IMR-90 (cell line): Measurements from ENCODE around the gene FLT1. TPM values are rescaled to one million over a fixed set of nuclear protein-coding genes. Genes with fewer than 3 reads are reported as not detected.

Experiments used
- ATAC-seq: fragments of 200-7000 bp; cut with Tn5 transposase; 2 replicates; pipeline ENCODE4 v1.9.1; 2020; ENCODE audit warnings: low read depth, mild to moderate bottlenecking, moderate library complexity
- BruUV-seq: library from RNA; stranded (reverse); fragments of 400-500 nt; replicated peaks from 2 replicates; lab custom pipeline; 2021; lab: Mats Ljungman, UMichigan
- CTCF ChIA-PET: fragments of 300-600 bp; formaldehyde crosslinking; extraction: SDS; loops from one replicate; lab custom pipeline; 2021; ENCODE audit warnings: antibody characterized with exemption; lab: Yijun Ruan, JAX
- POLR2A ChIA-PET: fragments of 300-600 bp; sonication (Branson Sonifier 250); formaldehyde crosslinking; loops from one replicate; lab custom pipeline; 2022; ENCODE audit warnings: antibody characterized with exemption; ENCODE audit not compliant: unreplicated experiment; lab: Charles Lee
- DNase-seq: peaks from one replicate; pipeline ENCODE4 v3.0.0; 2013
- H2AFZ ChIP-seq: replicated peaks from 2 replicates; pipeline ENCODE3; 2013; ENCODE audit warnings: low read length, mild to moderate bottlenecking; ENCODE audit not compliant: poor library complexity
- H2AK5ac ChIP-seq: 2 replicates; pipeline ENCODE4 v1.6.1; 2013; ENCODE audit warnings: low read depth, low read length, inconsistent platforms
- H2AK9ac ChIP-seq: replicated peaks from 2 replicates; pipeline ENCODE3; 2013; ENCODE audit warnings: mild to moderate bottlenecking, low read depth, low read length, moderate library complexity; ENCODE audit not compliant: poor library complexity
- H2BK120ac ChIP-seq: 2 replicates; pipeline ENCODE4 v1.6.1; 2013; ENCODE audit warnings: low read depth, low read length, inconsistent platforms
- H2BK15ac ChIP-seq: 3 replicates; pipeline ENCODE4 v1.6.1; 2013; ENCODE audit warnings: low read depth, low read length, inconsistent platforms
- H2BK20ac ChIP-seq: 2 replicates; pipeline ENCODE4 v1.6.1; 2013; ENCODE audit warnings: low read depth, mild to moderate bottlenecking, inconsistent platforms, low read length, moderate library complexity
- H2BK5ac ChIP-seq: 2 replicates; pipeline ENCODE4 v1.6.1; 2013; ENCODE audit warnings: mild to moderate bottlenecking, low read depth, low read length, inconsistent platforms; ENCODE audit not compliant: poor library complexity, severe bottlenecking
- H3K14ac ChIP-seq: replicated peaks from 2 replicates; pipeline ENCODE4 v1.6.1; 2013; ENCODE audit warnings: low read depth, low read length, inconsistent platforms
- H3K18ac ChIP-seq: 2 replicates; pipeline ENCODE4 v1.6.1; 2013; ENCODE audit warnings: low read depth, low read length, control low read depth
- H3K23ac ChIP-seq: 2 replicates; pipeline ENCODE4 v1.6.1; 2013; ENCODE audit warnings: low read depth, low read length, inconsistent platforms
- H3K27ac ChIP-seq: 2 replicates; pipeline ENCODE4 v1.5.1; 2013; ENCODE audit warnings: mild to moderate bottlenecking, control low read depth, low read length; ENCODE audit not compliant: insufficient read depth
- H3K27me3 ChIP-seq: 2 replicates; pipeline ENCODE4 v1.6.1; 2013; ENCODE audit warnings: low read length; ENCODE audit not compliant: control insufficient read depth, insufficient read depth
- H3K36me3 ChIP-seq: 2 replicates; pipeline ENCODE4 v1.6.1; 2013; ENCODE audit warnings: low read length, mixed read lengths; ENCODE audit not compliant: control insufficient read depth, insufficient read depth
- H3K4ac ChIP-seq: 2 replicates; pipeline ENCODE4 v1.6.1; 2013; ENCODE audit warnings: low read depth, low read length, inconsistent platforms
- H3K4me1 ChIP-seq: 2 replicates; pipeline ENCODE4 v1.6.1; 2013; ENCODE audit warnings: low read length, mixed read lengths; ENCODE audit not compliant: control insufficient read depth, insufficient read depth
- H3K4me2 ChIP-seq: 2 replicates; pipeline ENCODE4 v1.6.1; 2013; ENCODE audit warnings: low read depth, mild to moderate bottlenecking, control low read depth, low read length, moderate library complexity
- H3K4me3 ChIP-seq: 2 replicates; pipeline ENCODE4 v1.5.1; 2013; ENCODE audit warnings: low read depth, mild to moderate bottlenecking, control low read depth, low read length, moderate library complexity; ENCODE audit not compliant: insufficient read depth
- H3K56ac ChIP-seq: 2 replicates; pipeline ENCODE4 v1.6.1; 2013; ENCODE audit warnings: low read length, inconsistent platforms; ENCODE audit not compliant: insufficient read depth; ENCODE audit errors: extremely low read depth
- H3K79me1 ChIP-seq, 2 experiments: 2 replicates each; pipeline ENCODE4 v1.6.1; 2013; ENCODE audit warnings: low read length in 2 of 2, inconsistent platforms in 1 of 2, low read depth in 1 of 2
- H3K9ac ChIP-seq: 2 replicates; pipeline ENCODE4 v1.6.1; 2013; ENCODE audit warnings: low read depth, low read length, control low read depth
- H3K9me1 ChIP-seq: 2 replicates; pipeline ENCODE4 v1.6.1; 2013; ENCODE audit warnings: low read length, inconsistent platforms; ENCODE audit not compliant: insufficient read depth
- H3K9me3 ChIP-seq: 2 replicates; pipeline ENCODE4 v1.6.1; 2013; ENCODE audit warnings: low read length; ENCODE audit not compliant: control insufficient read depth, insufficient read depth
- H4K20me1 ChIP-seq: 2 replicates; pipeline ENCODE4 v1.6.1; 2013; ENCODE audit warnings: low read length, inconsistent platforms; ENCODE audit not compliant: insufficient read depth
- H4K5ac ChIP-seq: 2 replicates; pipeline ENCODE4 v1.6.1; 2013; ENCODE audit warnings: mild to moderate bottlenecking, low read depth, low read length, control low read depth
- H4K8ac ChIP-seq, 2 experiments: 2 replicates each; pipeline ENCODE4 v1.6.1; 2013; ENCODE audit warnings: low read depth in 2 of 2, low read length in 2 of 2, control low read depth in 1 of 2, inconsistent platforms in 1 of 2
- H4K91ac ChIP-seq: 2 replicates; pipeline ENCODE4 v1.6.1; 2013; ENCODE audit warnings: low read depth, low read length, inconsistent platforms; ENCODE audit not compliant: insufficient read depth
- BHLHE40 ChIP-seq: fragments of 150-350 bp; IDR thresholded peaks from 2 replicates; pipeline ENCODE4 v1.6.1; 2016; ENCODE audit warnings: mild to moderate bottlenecking, low read depth, low read length
- CEBPB ChIP-seq: IDR thresholded peaks from 2 replicates; pipeline ENCODE4 v1.6.1; 2012; ENCODE audit warnings: low read depth, low read length, improper control_type of control experiment
- CHD1 ChIP-seq: IDR thresholded peaks from 2 replicates; pipeline ENCODE4 v1.6.1; 2012; ENCODE audit warnings: low read depth, low read length, improper control_type of control experiment
- CTCF ChIP-seq: conservative IDR thresholded peaks from 2 replicates; pipeline ENCODE4 v1.5.1; 2012; ENCODE audit warnings: mild to moderate bottlenecking, low read depth, low read length, improper control_type of control experiment
- MAFK ChIP-seq: IDR thresholded peaks from 2 replicates; pipeline ENCODE4 v1.6.1; 2012; ENCODE audit warnings: low read depth, low read length, improper control_type of control experiment
- MXI1 ChIP-seq: IDR thresholded peaks from 2 replicates; pipeline ENCODE4 v1.6.1; 2012; ENCODE audit warnings: low read depth, mild to moderate bottlenecking, low read length, moderate library complexity, borderline replicate concordance
- NFE2L2 ChIP-seq: fragments of 150-350 bp; IDR thresholded peaks from 2 replicates; pipeline ENCODE4 v1.6.1; 2016; ENCODE audit warnings: low read depth, mild to moderate bottlenecking, low read length
- RAD21 ChIP-seq: IDR thresholded peaks from 2 replicates; pipeline ENCODE4 v1.6.1; 2012; ENCODE audit warnings: low read length, improper control_type of control experiment
- RCOR1 ChIP-seq: IDR thresholded peaks from 2 replicates; pipeline ENCODE4 v1.6.1; 2012; ENCODE audit warnings: mild to moderate bottlenecking, low read length, improper control_type of control experiment; ENCODE audit not compliant: insufficient replicate concordance
- RFX5 ChIP-seq: IDR thresholded peaks from 2 replicates; pipeline ENCODE4 v1.8.0; 2012; ENCODE audit warnings: low read depth, mild to moderate bottlenecking, low read length, moderate library complexity
- WGBS, 2 experiments: methylation state at CpG; one replicate each; pipeline versions ENCODE4 v1.1.5 to v1.1.7; 2013; ENCODE audit warnings: missing lambda C conversion rate in 2 of 2; ENCODE audit not compliant: insufficient read length in 1 of 2; ENCODE audit errors: extremely low coverage in 2 of 2; 5-methylcytosine and 5-hydroxymethylcytosine counted together
- dilution Hi-C: fragments of 300-500 bp; cut with HindIII; formaldehyde crosslinking; loops from one replicate; pipeline ENCODE4 v1.14.3; 2018; ENCODE audit warnings: low sequenced_read_pairs; ENCODE audit not compliant: unreplicated experiment
- in situ Hi-C: fragments of 300-500 bp; cut with MboI; formaldehyde crosslinking; loops from 3 replicates; pipeline ENCODE4 v1.14.3; 2019; ENCODE audit warnings: low sequenced_read_pairs, inconsistent platforms, mixed read lengths
- intact Hi-C: fragments of 100-400 bp; cut with micrococcal nuclease; formaldehyde crosslinking; loops from 2 replicates; pipeline ENCODE4 v1.10.0; 2022
- polyA plus RNA-seq, 3 experiments: library from polyadenylated mRNA; depleted of rRNA; stranded (reverse); fragments of >200 nt; gene quantifications; 2 replicates each; pipeline ENCODE4 v1.2.3, GENCODE V29; 2012; ENCODE audit warnings: low replicate concordance in 1 of 3
- total RNA-seq: library from RNA; depleted of rRNA; stranded (reverse); fragments of >200 nt; gene quantifications from 2 replicates; pipeline ENCODE4 v1.2.3, GENCODE V29; 2012

Gene FLT1
- total and polyA plus RNA-seq, 2 of the 4 experiments (the other 2 are of a cell fraction) = 4.5 to 10.4 TPM

- intact Hi-C loops (no loop called here), in situ Hi-C loops (no loop called here), dilution Hi-C loops (no loop called here)
- Histone ChIP-seq H3K9me3 (peaks cover 3% of the 10 kb centered on the region), H3K4ac (peak overlapping the region; percentile 40; the same call in 1 of the 2 replicates), H3K79me1 (peaks cover 0 to 5% of the 10 kb centered on the region in 2 experiments; a peak in 1 of 4 replicates), H3K4me2 (peak overlapping the region; percentile 26; the same call in 1 of the 2 replicates), H4K91ac (no peak overlapping the region; the same call in 1 of the 2 replicates), H2AFZ (peak overlapping the region; percentile 76), H3K9me1 (0 out of 2 replicates have a peak, but pooled peaks cover 5% of the 10 kb centered on the region), H3K56ac (no peak overlapping the region), H2BK120ac (no peak overlapping the region), H3K23ac (0 out of 2 replicates have a peak overlapping the region, but pooled peaks have one; percentile 68), H4K20me1 (no peaks in the 10 kb centered on the region), H4K8ac (no peak overlapping the region; a peak in 1 of 4 replicates), H4K5ac (no peak overlapping the region), H2AK9ac (peak overlapping the region; percentile 9), H3K27me3 (no peaks in the 10 kb centered on the region), H3K9ac (no peak overlapping the region), H2BK20ac (no peak overlapping the region), H2BK15ac (no peak overlapping the region), H3K4me1 (peaks cover 8% of the 10 kb centered on the region; the same call in 1 of the 2 replicates), H2BK5ac (no peak overlapping the region), H3K4me3 (no peak overlapping the region), H3K14ac (peak overlapping the region; percentile 83; the same call in 1 of the 2 replicates), H3K36me3 (no peaks in the 10 kb centered on the region), H3K27ac (no peak overlapping the region), H2AK5ac (0 out of 2 replicates have a peak overlapping the region, but pooled peaks have one; percentile 32), H3K18ac (no peak overlapping the region)
- DNase-seq (no peak), ATAC-seq (no peak; the same call in 1 of the 2 replicates)
- BruUV-seq = no TSS peak
- no peak for TF ChIP-seq MAFK
- no peak for TF ChIP-seq CHD1
- no peak for TF ChIP-seq RFX5
- no peak for TF ChIP-seq BHLHE40
- TF ChIP-seq CEBPB = no peak
- no peak for TF ChIP-seq RAD21
- TF ChIP-seq NFE2L2 = no peak
- no peak for TF ChIP-seq CTCF
- TF ChIP-seq MXI1 = no peak
- TF ChIP-seq RCOR1 = no peak
- POLR2A ChIA-PET = no interaction called here
- 47% methylated on average over 6 of the region's 21 CpGs; no CpG with 5 or more reads in 1 of the 2 experiments for WGBS, 2 experiments
- CTCF ChIA-PET = no interaction called here
These were observed 43.3 kb downstream of the FLT1 start for GRCh38 chr13:28451482-28452217.
